Measurements from ENCODE around the gene NUP62. TPM values are rescaled to one million over a fixed set of nuclear protein-coding genes. Genes with fewer than 3 reads are reported as not detected.

Gene NUP62
- total and polyA plus RNA-seq, 4 donors, result 16.2 to 45.9 (median 38.0) TPM

- ATAC-seq (ENCODE audit: insufficient read depth, low FRiP score) (no peak), DNase-seq (no peak)
- H3K9ac ChIP-seq (ENCODE audit: insufficient read depth in 1 of 2, low read length in 2 of 2), result no peak overlapping the region
- H3K27me3 ChIP-seq (ENCODE audit: control insufficient read depth in 3 of 3, insufficient read depth in 3 of 3, low read length in 2 of 3), result peaks cover 0 to 2% (median 0%) of the 10 kb centered on the region in 3 donors
- no peaks in the 10 kb centered on the region for H3K9me3 ChIP-seq (ENCODE audit: control insufficient read depth in 4 of 4, insufficient read depth in 3 of 4, low read length in 3 of 4)
- peaks cover 0 to 11% (median 0%) of the 10 kb centered on the region in 5 donors for H3K4me1 ChIP-seq (ENCODE audit: control insufficient read depth in 5 of 5, insufficient read depth in 5 of 5, low read length in 5 of 5)
- WGBS, 2 donors, result 84 to 89% methylated on average over 18 of the region's 18 CpGs
- H3K36me3 ChIP-seq (ENCODE audit: control insufficient read depth in 4 of 4, insufficient read depth in 4 of 4, low read length in 4 of 4), result peaks cover 0 to 22% (median 12%) of the 10 kb centered on the region in 4 donors
- H3K4me3 ChIP-seq, result no peak overlapping the region
- no peak for TF ChIP-seq CTCF (IDR thresholded peaks at IDR 0.05; ENCODE audit: control extremely low read depth, extremely low read depth)
- no peak overlapping the region for H3K27ac ChIP-seq (ENCODE audit: low read depth in 1 of 2, low read length in 1 of 2)
Measured at GRCh38 chr19:49888510-49888824, 40.8 kb downstream of the NUP62 start.

- H3K27ac ChIP-seq (ENCODE audit: low read depth in 1 of 2, low read length in 1 of 2), result no peak overlapping the region
- 73 to 79% methylated on average over 52 to 54 of the region's 54 CpGs for WGBS, 2 donors
- peaks cover 0 to 2% (median 0%) of the 10 kb centered on the region in 4 donors for H3K9me3 ChIP-seq (ENCODE audit: control insufficient read depth in 4 of 4, insufficient read depth in 3 of 4, low read length in 3 of 4)
- peaks cover 4 to 28% (median 17%) of the 10 kb centered on the region in 4 donors for H3K36me3 ChIP-seq (ENCODE audit: control insufficient read depth in 4 of 4, insufficient read depth in 4 of 4, low read length in 4 of 4)
- DNase-seq (peak in 1 of 3 donors; percentile 38), ATAC-seq (ENCODE audit: insufficient read depth, low FRiP score) (no peak)
- peaks cover 0 to 2% (median 0%) of the 10 kb centered on the region in 3 donors for H3K27me3 ChIP-seq (ENCODE audit: control insufficient read depth in 3 of 3, insufficient read depth in 3 of 3, low read length in 2 of 3)
- no peak overlapping the region for H3K9ac ChIP-seq (ENCODE audit: insufficient read depth in 1 of 2, low read length in 2 of 2)
- H3K4me1 ChIP-seq (ENCODE audit: control insufficient read depth in 5 of 5, insufficient read depth in 5 of 5, low read length in 5 of 5), result peaks cover 0 to 11% (median 0%) of the 10 kb centered on the region in 5 donors
- no peak overlapping the region for H3K4me3 ChIP-seq
- no peak for TF ChIP-seq CTCF (IDR thresholded peaks at IDR 0.05; ENCODE audit: control extremely low read depth, extremely low read depth)
Measured at GRCh38 chr19:49887665-49888509, 41.4 kb downstream of the NUP62 start.

- no peak overlapping the region for H3K4me3 ChIP-seq
- WGBS, 2 donors, result 65 to 67% methylated on average over 23 of the region's 23 CpGs
- ATAC-seq (ENCODE audit: insufficient read depth, low FRiP score) (no peak), DNase-seq (peak in 2 of 3 donors; percentile 30 to 39)
- no peak overlapping the region for H3K27ac ChIP-seq (ENCODE audit: low read depth in 1 of 2, low read length in 1 of 2)
- no peaks in the 10 kb centered on the region for H3K27me3 ChIP-seq (ENCODE audit: control insufficient read depth in 3 of 3, insufficient read depth in 3 of 3, low read length in 2 of 3)
- no peak for TF ChIP-seq CTCF (IDR thresholded peaks at IDR 0.05; ENCODE audit: control extremely low read depth, extremely low read depth)
- peaks cover 0 to 11% (median 0%) of the 10 kb centered on the region in 5 donors for H3K4me1 ChIP-seq (ENCODE audit: control insufficient read depth in 5 of 5, insufficient read depth in 5 of 5, low read length in 5 of 5)
- H3K9me3 ChIP-seq (ENCODE audit: control insufficient read depth in 4 of 4, insufficient read depth in 3 of 4, low read length in 3 of 4), result peaks cover 0 to 2% (median 0%) of the 10 kb centered on the region in 4 donors
- H3K36me3 ChIP-seq (ENCODE audit: control insufficient read depth in 4 of 4, insufficient read depth in 4 of 4, low read length in 4 of 4), result peaks cover 11 to 36% (median 22%) of the 10 kb centered on the region in 4 donors
- H3K9ac ChIP-seq (ENCODE audit: insufficient read depth in 1 of 2, low read length in 2 of 2), result no peak overlapping the region
Measured at GRCh38 chr19:49887037-49887664, 42.2 kb downstream of the NUP62 start.

Data from lung (tissue), 12 donors.